ENCODE results near the gene GALNT12.

DNA sequence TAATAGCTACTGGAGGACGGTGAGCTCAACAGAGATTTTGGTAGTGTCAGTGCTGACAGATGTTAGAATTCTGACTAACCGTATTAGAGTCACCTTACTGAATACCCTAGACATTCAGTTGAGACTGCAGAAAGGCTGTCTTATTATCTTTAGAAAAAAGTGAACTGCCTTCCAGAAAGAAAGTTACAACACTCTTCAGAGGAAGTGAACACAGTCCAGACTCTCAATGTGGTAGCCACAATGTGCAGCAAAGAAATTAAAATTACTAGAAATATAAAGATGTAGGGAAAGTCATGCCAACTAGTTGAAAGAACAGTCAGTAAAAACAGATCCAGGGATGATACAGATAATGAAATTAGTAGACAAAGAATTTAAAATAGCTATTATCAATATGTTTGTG, 89.2 kb downstream of the GALNT12 start:
- TF ChIP-seq, protein P1, sequence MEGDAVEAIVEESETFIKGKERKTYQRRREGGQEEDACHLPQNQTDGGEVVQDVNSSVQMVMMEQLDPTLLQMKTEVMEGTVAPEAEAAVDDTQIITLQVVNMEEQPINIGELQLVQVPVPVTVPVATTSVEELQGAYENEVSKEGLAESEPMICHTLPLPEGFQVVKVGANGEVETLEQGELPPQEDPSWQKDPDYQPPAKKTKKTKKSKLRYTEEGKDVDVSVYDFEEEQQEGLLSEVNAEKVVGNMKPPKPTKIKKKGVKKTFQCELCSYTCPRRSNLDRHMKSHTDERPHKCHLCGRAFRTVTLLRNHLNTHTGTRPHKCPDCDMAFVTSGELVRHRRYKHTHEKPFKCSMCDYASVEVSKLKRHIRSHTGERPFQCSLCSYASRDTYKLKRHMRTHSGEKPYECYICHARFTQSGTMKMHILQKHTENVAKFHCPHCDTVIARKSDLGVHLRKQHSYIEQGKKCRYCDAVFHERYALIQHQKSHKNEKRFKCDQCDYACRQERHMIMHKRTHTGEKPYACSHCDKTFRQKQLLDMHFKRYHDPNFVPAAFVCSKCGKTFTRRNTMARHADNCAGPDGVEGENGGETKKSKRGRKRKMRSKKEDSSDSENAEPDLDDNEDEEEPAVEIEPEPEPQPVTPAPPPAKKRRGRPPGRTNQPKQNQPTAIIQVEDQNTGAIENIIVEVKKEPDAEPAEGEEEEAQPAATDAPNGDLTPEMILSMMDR (IDR thresholded peaks at IDR 0.05): no peak
- TF ChIP-seq EZH2 (IDR thresholded peaks at IDR 0.05; ENCODE audit: borderline replicate concordance, insufficient read depth, low read depth, low read length, poor library complexity, severe bottlenecking): no peak
